Neural cell (in vitro differentiated cells): ENCODE measurements around the gene EPS15. TPM values are rescaled to one million over a fixed set of nuclear protein-coding genes. Genes with fewer than 3 reads are reported as not detected.

Experiments
- H2AFZ ChIP-seq: fragments of 200-600, 300-800 bp; sonication (generic), shearing (Covaris generic); 2 replicates; pipeline ENCODE4 v1.6.0; 2014; ENCODE audit warnings: low read depth, mild to moderate bottlenecking, antibody characterized with exemption, low read length, moderate library complexity
- H3F3A ChIP-seq: fragments of 200-600 bp; shearing (Covaris generic); 2 replicates; pipeline ENCODE4 v1.6.1; 2016; ENCODE audit warnings: mild to moderate bottlenecking, moderate library complexity, mixed read lengths, antibody characterized with exemption, low read length; ENCODE audit not compliant: insufficient read depth, poor library complexity, severe bottlenecking
- H3K27ac ChIP-seq: fragments of 200-600, 300-800 bp; sonication (generic), shearing (Covaris generic); 2 replicates; pipeline ENCODE4 v1.5.1; 2014; ENCODE audit warnings: mild to moderate bottlenecking, low read length, moderate library complexity
- H3K27me3 ChIP-seq: fragments of 300-800, 200-600 bp; sonication (generic), shearing (Covaris generic); 2 replicates; pipeline ENCODE4 v1.6.0; 2014; ENCODE audit warnings: mild to moderate bottlenecking, low read depth, low read length, moderate library complexity; ENCODE audit not compliant: insufficient read depth
- H3K36me3 ChIP-seq: fragments of 300-800, 200-600 bp; sonication (generic), shearing (Covaris generic); 2 replicates; pipeline ENCODE4 v1.5.1; 2014; ENCODE audit warnings: mild to moderate bottlenecking, antibody characterized with exemption, low read length, moderate library complexity; ENCODE audit not compliant: insufficient read depth
- H3K4me2 ChIP-seq: fragments of 300-800, 200-600 bp; sonication (generic), shearing (Covaris generic); 2 replicates; pipeline ENCODE4 v1.6.0; 2014; ENCODE audit warnings: mild to moderate bottlenecking, low read length
- H3K4me3 ChIP-seq: fragments of 300-800, 200-600 bp; sonication (generic), shearing (Covaris generic); 2 replicates; pipeline ENCODE4 v1.5.1; 2014; ENCODE audit warnings: mild to moderate bottlenecking, low read length, moderate library complexity
- H3K79me2 ChIP-seq: fragments of 200-600 bp; shearing (Covaris generic); replicated peaks from 2 replicates; pipeline ENCODE4 v1.6.0; 2014; ENCODE audit warnings: mild to moderate bottlenecking, low read length, moderate library complexity; ENCODE audit not compliant: insufficient read depth
- H3K9ac ChIP-seq: fragments of 300-800, 200-600 bp; sonication (generic), shearing (Covaris generic); 2 replicates; pipeline ENCODE4 v1.6.1; 2016; ENCODE audit warnings: mild to moderate bottlenecking, low read length, mixed read lengths
- H3K9me2 ChIP-seq: fragments of 200-600 bp; shearing (Covaris generic); 2 replicates; pipeline ENCODE4 v1.6.1; 2016; ENCODE audit warnings: mild to moderate bottlenecking, low read length, mixed read lengths; ENCODE audit not compliant: insufficient read depth
- H3K9me3 ChIP-seq: fragments of 200-600, 300-800 bp; sonication (generic), shearing (Covaris generic); 2 replicates; pipeline ENCODE4 v1.6.1; 2016; ENCODE audit warnings: mild to moderate bottlenecking, mixed run types, low read length, moderate library complexity, mixed read lengths
- H4K20me1 ChIP-seq: fragments of 200-600 bp; shearing (Covaris generic); 2 replicates; pipeline ENCODE4 v1.6.1; 2016; ENCODE audit warnings: mild to moderate bottlenecking, mixed run types; ENCODE audit not compliant: insufficient read depth
- CTCF ChIP-seq: fragments of 450-650 bp; IDR thresholded peaks from 2 replicates; pipeline ENCODE4 v1.5.1; 2014; ENCODE audit warnings: antibody characterized with exemption, mild to moderate bottlenecking, moderate library complexity; ENCODE audit not compliant: poor library complexity, severe bottlenecking
- EP300 ChIP-seq: fragments of 450-650 bp; conservative IDR thresholded peaks from 2 replicates; pipeline ENCODE4 v1.6.1; 2014; ENCODE audit warnings: antibody characterized with exemption, mild to moderate bottlenecking, moderate library complexity; ENCODE audit not compliant: poor library complexity, severe bottlenecking
- EZH2 ChIP-seq: fragments of 200-600, 300-800 bp; shearing (Covaris generic), sonication (generic); IDR thresholded peaks from 2 replicates; pipeline ENCODE4 v1.6.1; 2014; ENCODE audit warnings: antibody characterized with exemption, low read length, borderline replicate concordance, mild to moderate bottlenecking; ENCODE audit not compliant: insufficient read depth, poor library complexity, severe bottlenecking
- MXI1 ChIP-seq: fragments of 450-650 bp; conservative IDR thresholded peaks from 2 replicates; pipeline ENCODE4 v1.6.1; 2014; ENCODE audit warnings: antibody characterized with exemption, mild to moderate bottlenecking; ENCODE audit not compliant: poor library complexity, severe bottlenecking
- POLR2AphosphoS5 ChIP-seq: IDR thresholded peaks from 2 replicates; pipeline ENCODE4 v1.6.1; 2012
- RAD21 ChIP-seq: fragments of 450-650 bp; conservative IDR thresholded peaks from 2 replicates; pipeline ENCODE4 v1.6.1; 2014; ENCODE audit warnings: antibody characterized with exemption, mild to moderate bottlenecking, moderate library complexity
- REST ChIP-seq: IDR thresholded peaks from 2 replicates; pipeline ENCODE4 v1.6.1; 2012; ENCODE audit warnings: borderline replicate concordance
- SMC3 ChIP-seq: fragments of 450-650 bp; conservative IDR thresholded peaks from 2 replicates; pipeline ENCODE4 v1.6.1; 2014; ENCODE audit warnings: antibody characterized with exemption, mild to moderate bottlenecking, moderate library complexity; ENCODE audit not compliant: poor library complexity
- TAF1 ChIP-seq: IDR thresholded peaks from 2 replicates; pipeline ENCODE4 v1.6.1; 2012; ENCODE audit warnings: low read depth
- polyA plus RNA-seq: library from polyadenylated mRNA; depleted of rRNA; stranded (reverse); fragments of >200 nt; gene quantifications from 2 replicates; pipeline ENCODE4 v1.2.3, GENCODE V29; 2014

Gene EPS15
- polyA plus RNA-seq, 1 donor from 2014 or later = 101 TPM

- no peak for TF ChIP-seq REST
- H3K4me2 ChIP-seq = no peak overlapping the region
- H2AFZ ChIP-seq = no peak overlapping the region
- H3K27ac ChIP-seq = no peak overlapping the region
- no peak overlapping the region for H3K4me3 ChIP-seq
- H3K79me2 ChIP-seq = no peaks in the 10 kb centered on the region
- no peaks in the 10 kb centered on the region for H3F3A ChIP-seq
- no peaks in the 10 kb centered on the region for H3K9me3 ChIP-seq
- H3K9ac ChIP-seq = no peak overlapping the region
- H3K27me3 ChIP-seq = no peaks in the 10 kb centered on the region
- no peaks in the 10 kb centered on the region for H4K20me1 ChIP-seq
- no peaks in the 10 kb centered on the region for H3K9me2 ChIP-seq
- no peaks in the 10 kb centered on the region for H3K36me3 ChIP-seq
These were observed 83.2 kb downstream of the EPS15 start for GRCh38 chr1:51435878-51436277.

- Histone ChIP-seq H3K36me3 (no peaks in the 10 kb centered on the region), H3K9me3 (no peaks in the 10 kb centered on the region), H3K9me2 (no peaks in the 10 kb centered on the region), H3K4me2 (no peak overlapping the region), H4K20me1 (no peaks in the 10 kb centered on the region), H2AFZ (no peak overlapping the region), H3K4me3 (no peak overlapping the region), H3K27ac (no peak overlapping the region), H3K27me3 (no peaks in the 10 kb centered on the region), H3K79me2 (no peaks in the 10 kb centered on the region), H3F3A (no peaks in the 10 kb centered on the region), H3K9ac (no peak overlapping the region)
- TF ChIP-seq POLR2AphosphoS5 (no peak), RAD21 (no peak), EP300 (no peak), SMC3 (no peak), TAF1 (no peak), MXI1 (no peak), REST (no peak), CTCF (no peak), EZH2 (no peak)
These were observed 85.0 kb downstream of the EPS15 start for GRCh38 chr1:51433972-51434510.
